Aorta (tissue), 5 donors: Measurements from ENCODE around the gene PADI1. TPM values are rescaled to one million over a fixed set of nuclear protein-coding genes. Genes with fewer than 3 reads are reported as not detected.

Experiments
- ATAC-seq: fragments of 200-7000 bp; cut with Tn5 transposase; one replicate; pipeline ENCODE4 v1.9.1; 2022; ENCODE audit warnings: moderate library complexity; ENCODE audit not compliant: low FRiP score
- DNase-seq, 2 donors: peaks; one replicate each; pipeline ENCODE4 v3.0.0-alpha.2; 2020
- H3K27ac ChIP-seq, 2 donors: one replicate each; pipeline ENCODE4 v1.5.1; 2013; ENCODE audit warnings: low read length in 2 of 2, mild to moderate bottlenecking in 2 of 2, moderate library complexity in 2 of 2, control low read depth in 1 of 2, inconsistent platforms in 1 of 2, low read depth in 1 of 2
- H3K27me3 ChIP-seq, 2 donors: one replicate each; pipeline ENCODE4 v1.6.1; 2013; ENCODE audit warnings: control low read depth in 1 of 2, low read length in 1 of 2, mild to moderate bottlenecking in 1 of 2, moderate library complexity in 1 of 2; ENCODE audit not compliant: insufficient read depth in 2 of 2, control insufficient read depth in 1 of 2
- H3K36me3 ChIP-seq, 2 donors: one replicate each; pipeline ENCODE4 v1.6.1; 2013; ENCODE audit warnings: control low read depth in 1 of 2, low read length in 1 of 2, mild to moderate bottlenecking in 1 of 2; ENCODE audit not compliant: insufficient read depth in 2 of 2, control insufficient read depth in 1 of 2
- H3K4me1 ChIP-seq, 2 donors: one replicate each; pipeline ENCODE4 v1.6.1; 2013; ENCODE audit warnings: low read length in 2 of 2, control low read depth in 1 of 2, mild to moderate bottlenecking in 1 of 2, moderate library complexity in 1 of 2; ENCODE audit not compliant: insufficient read depth in 2 of 2, control insufficient read depth in 1 of 2
- H3K4me3 ChIP-seq, 2 donors: one replicate each; pipeline ENCODE4 v1.5.1; 2013; ENCODE audit warnings: low read length in 2 of 2, control low read depth in 1 of 2, mild to moderate bottlenecking in 1 of 2
- H3K9me3 ChIP-seq: one replicate; pipeline ENCODE4 v1.6.1; 2013; ENCODE audit warnings: mild to moderate bottlenecking, low read length; ENCODE audit not compliant: control insufficient read depth
- WGBS, 2 donors: extraction: QIAGEN DNeasy Blood & Tissue Kit; methylation state at CpG; one replicate each; pipeline ENCODE4 v1.1.7; 2013; 5-methylcytosine and 5-hydroxymethylcytosine counted together
- intact Hi-C, 2 donors: fragments of 100-400 bp; cut with DNase I; formaldehyde crosslinking; loops; one replicate each; pipeline versions ENCODE4 v1.14.2 to v1.15.0; 2022
- polyA plus RNA-seq, 2 donors: library from polyadenylated mRNA; stranded (reverse); fragments of 200-250 nt; gene quantifications; one replicate each; pipeline ENCODE4 v1.2.3, GENCODE V29; 2013
- total RNA-seq, 2 donors: library from RNA; stranded (reverse); fragmentation: NEBNext Ultra II Directional; extraction: Animal tissue kit (Norgen Biotek cat#: 25700); gene quantifications; one replicate each; pipeline ENCODE4 v1.2.1, GENCODE V29; 2021
- donor health status: healthy with polysubstance abuse.
- donor health status: Bipolar disorder and iron deficiency.
- donor health status: DM: no; HTN: no; CAD: no.
- donor health status: DM: no; HTN: no; CAD: no.
- donor health status: DM: yes; HTN: yes; CAD: no.

PADI1 gene
- total and polyA plus RNA-seq, 4 donors: 0.05 to 0.13 TPM; not detected in 2

- H3K27ac ChIP-seq: no peak overlapping the region
- H3K36me3 ChIP-seq: no peaks in the 10 kb centered on the region
- H3K27me3 ChIP-seq: no peaks in the 10 kb centered on the region
- no peak for DNase-seq
- no peaks in the 10 kb centered on the region for H3K4me1 ChIP-seq
- intact Hi-C loops: no loop called here
- whole genome bisulfite sequencing, 2 donors: 96 to 98% methylated on average over 5 of the region's 5 CpGs
- H3K4me3 ChIP-seq: no peak overlapping the region
- ATAC-seq: no peak
- H3K9me3 ChIP-seq: no peaks in the 10 kb centered on the region
Measured at GRCh38 chr1:17211377-17211776, 6.4 kb downstream of the PADI1 start.

- no peaks in the 10 kb centered on the region for H3K27me3 ChIP-seq
- H3K36me3 ChIP-seq: no peaks in the 10 kb centered on the region
- no peak for DNase-seq
- H3K27ac ChIP-seq: no peak overlapping the region
- H3K9me3 ChIP-seq: no peaks in the 10 kb centered on the region
- ATAC-seq: no peak
- H3K4me3 ChIP-seq: no peak overlapping the region
- intact Hi-C loops: no loop called here
- no peaks in the 10 kb centered on the region for H3K4me1 ChIP-seq
- 72 to 76% methylated on average over 10 of the region's 10 CpGs for WGBS, 2 donors
Measured at GRCh38 chr1:17212009-17212408, 7.1 kb downstream of the PADI1 start.

- H3K9me3 ChIP-seq: no peaks in the 10 kb centered on the region
- intact Hi-C loops: no loop called here
- no peaks in the 10 kb centered on the region for H3K4me1 ChIP-seq
- WGBS, 2 donors: 39 to 42% methylated on average over 12 to 13 of the region's 13 CpGs
- no peaks in the 10 kb centered on the region for H3K36me3 ChIP-seq
- no peak for DNase-seq
- H3K27ac ChIP-seq: no peak overlapping the region
- ATAC-seq: no peak
- H3K27me3 ChIP-seq: no peaks in the 10 kb centered on the region
- H3K4me3 ChIP-seq: no peak overlapping the region
Measured at GRCh38 chr1:17212487-17213121, 7.7 kb downstream of the PADI1 start.

GRCh38 chr1:17213148-17213781 is 8.3 kb downstream of the PADI1 start:
- intact Hi-C loops: no loop called here
- H3K4me1 ChIP-seq: no peaks in the 10 kb centered on the region
- H3K27ac ChIP-seq: no peak overlapping the region
- H3K27me3 ChIP-seq: no peaks in the 10 kb centered on the region
- H3K4me3 ChIP-seq: no peak overlapping the region
- WGBS, 2 donors: 83 to 84% methylated on average over 13 of the region's 13 CpGs
- no peaks in the 10 kb centered on the region for H3K9me3 ChIP-seq
- no peaks in the 10 kb centered on the region for H3K36me3 ChIP-seq
- DNase-seq (no peak), ATAC-seq (no peak)

GRCh38 chr1:17213782-17214148 is 8.8 kb downstream of the PADI1 start:
- no peaks in the 10 kb centered on the region for H3K27me3 ChIP-seq
- DNase-seq (no peak), ATAC-seq (no peak)
- no peaks in the 10 kb centered on the region for H3K4me1 ChIP-seq
- H3K4me3 ChIP-seq: no peak overlapping the region
- WGBS, 2 donors: 85 to 89% methylated on average over 9 of the region's 9 CpGs
- no peak overlapping the region for H3K27ac ChIP-seq
- no peaks in the 10 kb centered on the region for H3K9me3 ChIP-seq
- intact Hi-C loops: no loop called here
- H3K36me3 ChIP-seq: no peaks in the 10 kb centered on the region

GRCh38 chr1:17214876-17215544 is 10.1 kb downstream of the PADI1 start:
- 85% methylated on average over 5 of the region's 5 CpGs for WGBS, 2 donors
- no peaks in the 10 kb centered on the region for H3K27me3 ChIP-seq

GRCh38 chr1:17215545-17215890 is 10.6 kb downstream of the PADI1 start:
- intact Hi-C loops: no loop called here
- ATAC-seq (no peak), DNase-seq (no peak)
- Histone ChIP-seq H3K36me3 (no peaks in the 10 kb centered on the region), H3K27ac (no peak overlapping the region), H3K4me1 (no peaks in the 10 kb centered on the region), H3K4me3 (no peak overlapping the region), H3K27me3 (no peaks in the 10 kb centered on the region), H3K9me3 (no peaks in the 10 kb centered on the region)
- 75 to 82% methylated on average over 6 of the region's 6 CpGs for WGBS, 2 donors

More at GRCh38 chr1:17214876-17215544, 10.1 kb downstream of the PADI1 start:
- Histone ChIP-seq H3K4me1 (no peaks in the 10 kb centered on the region), H3K4me3 (no peak overlapping the region), H3K9me3 (no peaks in the 10 kb centered on the region), H3K36me3 (no peaks in the 10 kb centered on the region), H3K27ac (no peak overlapping the region)
- DNase-seq (no peak), ATAC-seq (no peak)
- intact Hi-C loops: no loop called here

GRCh38 chr1:17216078-17216477 is 11.2 kb downstream of the PADI1 start:
- no peaks in the 10 kb centered on the region for H3K36me3 ChIP-seq
- H3K4me3 ChIP-seq: no peak overlapping the region
- 62 to 68% methylated on average over 5 of the region's 5 CpGs for WGBS, 2 donors
- no peak overlapping the region for H3K27ac ChIP-seq
- H3K9me3 ChIP-seq: no peaks in the 10 kb centered on the region
- intact Hi-C loops: no loop called here
- ATAC-seq: no peak
- H3K27me3 ChIP-seq: no peaks in the 10 kb centered on the region
- DNase-seq: no peak
- H3K4me1 ChIP-seq: no peaks in the 10 kb centered on the region

GRCh38 chr1:17217607-17218006 is 12.7 kb downstream of the PADI1 start:
- DNase-seq (no peak), ATAC-seq (no peak)
- Histone ChIP-seq H3K27ac (no peak overlapping the region), H3K4me1 (no peaks in the 10 kb centered on the region), H3K36me3 (no peaks in the 10 kb centered on the region), H3K4me3 (no peak overlapping the region), H3K9me3 (no peaks in the 10 kb centered on the region), H3K27me3 (no peaks in the 10 kb centered on the region)
- WGBS, 2 donors: 74 to 80% methylated on average over 3 of the region's 3 CpGs
- intact Hi-C loops: no loop called here
